MM.1S (cell line): ENCODE measurements around the gene IQCN.

Experiments used
- CTCF ChIP-seq: fragments of 300-600 bp; sonication (generic); IDR thresholded peaks from 2 replicates; pipeline ENCODE4 v1.5.1; 2016; ENCODE audit warnings: antibody characterized with exemption, low read length, mixed read lengths
- EZH2 ChIP-seq: fragments of 300-600 bp; sonication (generic); optimal IDR thresholded peaks from 2 replicates; pipeline ENCODE3; 2017; ENCODE audit warnings: low read depth, mild to moderate bottlenecking, antibody characterized with exemption, low read length, mixed read lengths

DNA sequence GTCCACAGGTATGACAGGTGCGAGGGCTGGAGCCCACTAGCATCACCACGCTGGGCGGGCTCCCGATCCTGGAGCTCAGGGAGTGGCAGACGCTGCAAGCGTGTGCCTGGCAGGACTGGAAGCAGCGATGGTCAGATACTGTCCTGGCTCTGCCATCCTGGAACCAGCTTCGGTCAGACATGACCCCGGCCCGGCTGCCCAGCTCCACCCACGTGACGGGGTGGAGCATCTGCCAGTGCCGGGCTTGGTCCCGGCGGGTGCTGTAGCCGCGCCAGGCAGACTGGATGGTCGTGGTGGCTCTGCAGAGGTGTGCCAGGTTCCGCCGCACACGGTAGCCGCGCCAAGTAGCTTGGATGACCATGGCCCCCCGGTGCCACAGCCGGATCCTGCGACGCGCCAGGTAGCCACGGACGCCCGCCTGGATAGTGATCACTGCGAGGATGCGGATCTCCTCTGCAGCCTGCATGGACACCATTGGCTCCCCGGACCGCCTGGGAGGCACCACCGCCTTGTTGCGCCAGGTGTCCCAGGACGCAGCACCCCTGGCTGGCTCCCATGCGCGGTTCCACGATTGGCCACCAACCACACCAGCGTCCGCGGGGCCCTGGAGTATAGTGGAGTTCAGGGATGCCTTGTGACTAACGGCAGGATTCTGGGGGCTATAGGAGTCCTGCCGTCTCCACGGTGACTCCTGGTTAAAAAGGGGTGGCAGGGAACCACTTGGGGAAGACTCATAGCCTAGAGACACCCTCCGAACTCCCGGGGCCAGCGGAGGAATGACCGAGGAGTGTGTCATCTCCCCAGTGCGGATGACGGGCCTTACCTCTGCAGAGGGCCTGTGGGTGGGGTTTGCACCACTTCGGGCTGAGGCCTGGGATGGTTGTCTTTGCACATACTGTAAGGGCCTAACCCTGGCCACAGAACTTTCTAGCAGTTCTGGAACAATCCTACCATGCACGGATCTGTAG is 16.5 kb downstream of the IQCN start:
- no peak for TF ChIP-seq CTCF
- TF ChIP-seq EZH2, result no peak
